ENCODE results near the gene BCAT1. TPM values are rescaled to one million over a fixed set of nuclear protein-coding genes. Genes with fewer than 3 reads are reported as not detected.

The BCAT1 gene
- total and polyA plus RNA-seq, 9 of the 15 experiments (the other 6 are each of a cell fraction or from before 2014, with no cell fraction given), result 38.5 to 157 (median 66.8) TPM

DNA sequence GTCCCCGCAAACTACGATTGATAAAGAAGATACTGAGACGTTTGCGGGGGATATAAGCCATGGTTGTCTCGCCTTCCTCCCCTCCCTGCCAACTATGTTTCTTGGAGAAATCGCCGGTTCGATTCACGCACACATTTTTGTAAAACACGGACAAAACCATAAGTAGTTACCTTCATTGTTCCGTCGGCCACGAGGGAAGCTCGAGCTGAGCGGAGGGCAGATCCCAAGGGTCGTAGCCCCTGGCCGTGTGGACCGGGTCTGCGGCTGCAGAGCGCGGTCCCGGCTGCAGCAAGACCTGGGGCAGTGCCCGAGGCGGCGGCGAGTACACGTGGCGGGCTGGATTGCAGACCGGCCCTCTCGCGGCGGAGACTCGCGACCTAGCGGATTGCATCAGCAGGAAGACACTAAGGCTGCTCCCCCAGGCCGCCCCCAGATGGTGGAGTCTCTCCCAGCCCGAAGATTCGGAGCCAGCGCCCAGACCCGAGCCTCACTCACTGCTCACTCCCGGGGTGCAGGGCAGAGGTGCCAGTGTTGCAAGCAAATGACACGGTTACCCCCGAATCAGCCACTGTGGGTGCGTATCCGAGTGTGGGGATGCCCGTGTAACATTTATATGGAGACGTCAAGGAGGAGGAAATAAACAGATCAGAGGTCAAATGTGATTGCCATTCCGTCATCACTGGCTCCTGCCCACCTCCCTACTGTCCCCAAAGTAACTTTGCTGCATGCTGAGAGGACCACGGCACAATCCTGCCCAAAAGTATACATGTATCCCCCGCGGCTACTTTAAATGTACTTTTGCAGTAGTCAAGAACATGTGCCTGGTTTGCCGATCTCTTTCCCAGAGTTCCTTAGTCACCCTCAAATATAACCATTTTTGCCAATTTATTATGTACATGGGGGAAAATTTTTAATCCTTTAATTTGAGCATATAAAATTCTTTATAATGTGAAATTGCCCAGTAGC is at the start of gene BCAT1 (continued):
- TF ChIP-seq RHOXF2B (CRISPR knock-in tag; conservative IDR thresholded peaks at IDR 0.05), result no peak
- TF ChIP-seq NR4A1 (CRISPR knock-in tag; IDR thresholded peaks at IDR 0.05), result no peak
- TF ChIP-seq NR4A1 (tag; IDR thresholded peaks at IDR 0.05), result peak; percentile 86; the same call in 1 of the 2 replicates
- TF ChIP-seq PHTF2 (CRISPR knock-in tag; IDR thresholded peaks at IDR 0.05), result no peak
- TF ChIP-seq, protein P1, sequence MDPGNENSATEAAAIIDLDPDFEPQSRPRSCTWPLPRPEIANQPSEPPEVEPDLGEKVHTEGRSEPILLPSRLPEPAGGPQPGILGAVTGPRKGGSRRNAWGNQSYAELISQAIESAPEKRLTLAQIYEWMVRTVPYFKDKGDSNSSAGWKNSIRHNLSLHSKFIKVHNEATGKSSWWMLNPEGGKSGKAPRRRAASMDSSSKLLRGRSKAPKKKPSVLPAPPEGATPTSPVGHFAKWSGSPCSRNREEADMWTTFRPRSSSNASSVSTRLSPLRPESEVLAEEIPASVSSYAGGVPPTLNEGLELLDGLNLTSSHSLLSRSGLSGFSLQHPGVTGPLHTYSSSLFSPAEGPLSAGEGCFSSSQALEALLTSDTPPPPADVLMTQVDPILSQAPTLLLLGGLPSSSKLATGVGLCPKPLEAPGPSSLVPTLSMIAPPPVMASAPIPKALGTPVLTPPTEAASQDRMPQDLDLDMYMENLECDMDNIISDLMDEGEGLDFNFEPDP (CRISPR knock-in tag; IDR thresholded peaks at IDR 0.05), result 0 out of 2 replicates have a peak, but pooled peaks have one; percentile 58
- TF ChIP-seq, protein P2, sequence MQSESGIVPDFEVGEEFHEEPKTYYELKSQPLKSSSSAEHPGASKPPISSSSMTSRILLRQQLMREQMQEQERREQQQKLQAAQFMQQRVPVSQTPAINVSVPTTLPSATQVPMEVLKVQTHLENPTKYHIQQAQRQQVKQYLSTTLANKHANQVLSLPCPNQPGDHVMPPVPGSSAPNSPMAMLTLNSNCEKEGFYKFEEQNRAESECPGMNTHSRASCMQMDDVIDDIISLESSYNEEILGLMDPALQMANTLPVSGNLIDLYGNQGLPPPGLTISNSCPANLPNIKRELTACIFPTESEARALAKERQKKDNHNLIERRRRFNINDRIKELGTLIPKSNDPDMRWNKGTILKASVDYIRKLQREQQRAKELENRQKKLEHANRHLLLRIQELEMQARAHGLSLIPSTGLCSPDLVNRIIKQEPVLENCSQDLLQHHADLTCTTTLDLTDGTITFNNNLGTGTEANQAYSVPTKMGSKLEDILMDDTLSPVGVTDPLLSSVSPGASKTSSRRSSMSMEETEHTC (IDR thresholded peaks at IDR 0.05), result 0 out of 2 replicates have a peak, but pooled peaks have one; percentile 62
- TF ChIP-seq KLF1 (tag; IDR thresholded peaks at IDR 0.05), result 0 out of 2 replicates have a peak, but pooled peaks have one; percentile 35
- no peak for TF ChIP-seq ZNF507 (tag; conservative IDR thresholded peaks at IDR 0.05)
- TF ChIP-seq PRPF4 (IDR thresholded peaks at IDR 0.05; ENCODE audit: insufficient read depth, low read depth, low read length, poor library complexity, severe bottlenecking), result peak; percentile 69
- no peak for TF ChIP-seq XRCC4 (IDR thresholded peaks at IDR 0.05; ENCODE audit: extremely low read depth, insufficient read depth, insufficient read length)
- 0 out of 2 replicates have a peak, but pooled peaks have one; percentile 32 for TF ChIP-seq ZNF24 (IDR thresholded peaks at IDR 0.05)
- no peak for TF ChIP-seq ZNF583 (CRISPR knock-in tag; IDR thresholded peaks at IDR 0.05)
- TF ChIP-seq, protein P3, sequence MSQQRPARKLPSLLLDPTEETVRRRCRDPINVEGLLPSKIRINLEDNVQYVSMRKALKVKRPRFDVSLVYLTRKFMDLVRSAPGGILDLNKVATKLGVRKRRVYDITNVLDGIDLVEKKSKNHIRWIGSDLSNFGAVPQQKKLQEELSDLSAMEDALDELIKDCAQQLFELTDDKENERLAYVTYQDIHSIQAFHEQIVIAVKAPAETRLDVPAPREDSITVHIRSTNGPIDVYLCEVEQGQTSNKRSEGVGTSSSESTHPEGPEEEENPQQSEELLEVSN (IDR thresholded peaks at IDR 0.05; ENCODE audit: borderline replicate concordance in 1 of 2, extremely low read depth in 1 of 2, insufficient read depth in 1 of 2, insufficient read length in 1 of 2, low read depth in 1 of 2, low read length in 1 of 2, poor library complexity in 1 of 2, severe bottlenecking in 1 of 2), result peak; percentile 90 to 91
- no peak for TF ChIP-seq CREBBP (IDR thresholded peaks at IDR 0.05; ENCODE audit: low read depth, low read length)
- no peak for TF ChIP-seq EWSR1 (IDR thresholded peaks at IDR 0.05; ENCODE audit: borderline replicate concordance, low read depth, partially characterized antibody)
- peak in 1 of 2 experiments; percentile 64; a peak in 2 of 4 replicates for TF ChIP-seq TRIM24 (IDR thresholded peaks at IDR 0.05)
- no peak for TF ChIP-seq HNRNPK (IDR thresholded peaks at IDR 0.05; ENCODE audit: low read depth, low read length, poor library complexity, severe bottlenecking)
- TF ChIP-seq CGGBP1 (CRISPR knock-in tag; IDR thresholded peaks at IDR 0.05), result no peak
- TF ChIP-seq, protein P4, sequence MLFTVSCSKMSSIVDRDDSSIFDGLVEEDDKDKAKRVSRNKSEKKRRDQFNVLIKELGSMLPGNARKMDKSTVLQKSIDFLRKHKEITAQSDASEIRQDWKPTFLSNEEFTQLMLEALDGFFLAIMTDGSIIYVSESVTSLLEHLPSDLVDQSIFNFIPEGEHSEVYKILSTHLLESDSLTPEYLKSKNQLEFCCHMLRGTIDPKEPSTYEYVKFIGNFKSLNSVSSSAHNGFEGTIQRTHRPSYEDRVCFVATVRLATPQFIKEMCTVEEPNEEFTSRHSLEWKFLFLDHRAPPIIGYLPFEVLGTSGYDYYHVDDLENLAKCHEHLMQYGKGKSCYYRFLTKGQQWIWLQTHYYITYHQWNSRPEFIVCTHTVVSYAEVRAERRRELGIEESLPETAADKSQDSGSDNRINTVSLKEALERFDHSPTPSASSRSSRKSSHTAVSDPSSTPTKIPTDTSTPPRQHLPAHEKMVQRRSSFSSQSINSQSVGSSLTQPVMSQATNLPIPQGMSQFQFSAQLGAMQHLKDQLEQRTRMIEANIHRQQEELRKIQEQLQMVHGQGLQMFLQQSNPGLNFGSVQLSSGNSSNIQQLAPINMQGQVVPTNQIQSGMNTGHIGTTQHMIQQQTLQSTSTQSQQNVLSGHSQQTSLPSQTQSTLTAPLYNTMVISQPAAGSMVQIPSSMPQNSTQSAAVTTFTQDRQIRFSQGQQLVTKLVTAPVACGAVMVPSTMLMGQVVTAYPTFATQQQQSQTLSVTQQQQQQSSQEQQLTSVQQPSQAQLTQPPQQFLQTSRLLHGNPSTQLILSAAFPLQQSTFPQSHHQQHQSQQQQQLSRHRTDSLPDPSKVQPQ (CRISPR knock-in tag; IDR thresholded peaks at IDR 0.05; ENCODE audit: borderline replicate concordance), result no peak; the same call in 1 of the 2 replicates
- no peak for TF ChIP-seq MCM5 (IDR thresholded peaks at IDR 0.05; ENCODE audit: low read depth)
